ENCODE data around the gene ZNRF1. TPM values are rescaled to one million over a fixed set of nuclear protein-coding genes. Genes with fewer than 3 reads are reported as not detected.
A peak's percentile ranks its signal among the peaks of the same experiment; 100 is the strongest.

Gene ZNRF1
- total RNA-seq, 1 donor from 2014 or later, result 10.8 TPM

DNA sequence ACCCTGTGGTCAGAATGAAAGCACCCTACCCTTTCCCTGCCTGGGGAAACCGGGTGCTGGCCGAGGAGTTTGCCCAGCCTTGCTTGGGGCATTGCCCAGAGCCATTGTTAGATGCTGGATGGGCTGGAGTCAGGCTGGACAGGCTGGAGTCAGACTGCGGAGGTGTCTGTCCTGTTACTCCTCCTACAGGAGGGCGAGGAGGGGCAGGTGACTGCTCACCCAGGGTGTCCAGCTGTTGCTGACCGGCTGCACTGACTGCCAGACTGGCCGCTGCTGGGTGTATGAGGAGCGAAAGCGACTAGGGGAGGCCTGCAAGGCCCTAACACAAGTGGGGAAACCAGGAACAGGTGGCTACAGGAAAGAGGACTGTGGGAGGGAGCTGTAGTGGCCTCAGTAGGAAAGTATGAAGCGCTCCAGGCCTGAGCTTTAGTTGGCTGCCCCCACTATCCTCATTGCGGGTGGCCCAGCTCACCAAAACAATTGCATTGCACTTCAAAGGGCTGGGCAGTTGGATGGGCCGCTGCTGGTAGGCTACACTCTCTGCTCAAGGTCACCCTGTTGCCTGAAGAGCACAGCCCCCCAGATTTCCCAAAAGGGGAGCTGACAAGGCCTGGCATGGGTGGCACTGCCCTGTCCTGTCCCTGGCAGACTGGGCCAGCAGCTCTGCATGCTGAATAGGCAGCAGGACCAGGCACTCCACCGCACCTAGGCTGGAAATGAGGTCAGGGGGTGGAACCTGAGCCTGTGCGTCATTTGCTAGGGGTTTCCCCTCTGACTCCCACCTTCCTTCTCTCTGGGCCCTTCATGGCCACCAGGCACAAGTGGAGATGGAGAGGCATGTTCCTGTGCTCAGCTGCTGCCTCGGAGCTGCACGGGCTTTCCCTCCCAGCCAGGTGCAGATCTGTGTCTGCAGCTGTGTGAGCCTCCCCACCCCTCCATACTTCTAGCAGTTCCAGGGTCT is 99.4 kb downstream of the ZNRF1 start:
- DNase-seq (ENCODE audit: low read depth) (peak; percentile 47), FAIRE-seq (no peak)
- H3K36me3 ChIP-seq (ENCODE audit: control insufficient read depth, insufficient read depth, low read length), result no peaks in the 10 kb centered on the region

DNA sequence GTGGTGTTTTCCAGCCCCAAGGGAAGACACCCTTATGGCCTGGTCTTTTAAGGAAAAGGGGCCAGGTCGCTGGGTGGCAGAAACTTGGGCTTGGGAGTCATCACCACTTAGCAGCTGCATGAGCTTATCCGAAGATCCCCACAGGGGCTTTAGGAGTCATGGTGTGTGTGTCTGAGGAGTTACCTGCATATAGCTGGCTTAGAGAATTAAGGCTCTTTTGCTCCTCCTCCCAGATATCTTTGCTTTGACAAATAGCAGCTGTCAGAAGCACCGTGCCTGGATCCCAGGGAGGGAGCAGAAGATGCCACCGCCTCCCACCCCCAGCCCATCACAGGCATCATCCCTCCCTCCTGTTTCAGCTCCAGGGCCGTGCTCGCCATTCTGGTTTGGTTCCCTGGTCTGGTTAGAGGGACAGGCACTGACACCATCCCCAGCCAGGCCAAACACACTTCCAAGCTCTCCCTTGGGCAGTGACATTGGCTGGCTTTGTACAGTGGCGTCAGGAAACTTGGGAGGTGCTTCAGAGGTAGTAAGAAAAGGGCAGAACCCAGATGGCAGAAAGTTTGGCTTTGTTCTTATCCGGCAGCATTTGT is 100.3 kb downstream of the ZNRF1 start:
- Histone ChIP-seq H3K36me3 (ENCODE audit: control insufficient read depth, insufficient read depth, low read length) (no peaks in the 10 kb centered on the region), H3K4me3 (ENCODE audit: low read depth, low read length) (no peak overlapping the region), H3K27me3 (ENCODE audit: control insufficient read depth, insufficient read depth, low read length) (no peaks in the 10 kb centered on the region)
- FAIRE-seq, result no peak
- DNase-seq (ENCODE audit: low read depth), result no peak
- TF ChIP-seq CTCF (IDR thresholded peaks at IDR 0.05; ENCODE audit: insufficient read depth, low read length, severe bottlenecking), result no peak

More for the DNA sequence above, 99.4 kb downstream of the ZNRF1 start:
- TF ChIP-seq CTCF (IDR thresholded peaks at IDR 0.05; ENCODE audit: insufficient read depth, low read length, severe bottlenecking), result no peak
- H3K27me3 ChIP-seq (ENCODE audit: control insufficient read depth, insufficient read depth, low read length), result no peaks in the 10 kb centered on the region
- H3K4me3 ChIP-seq (ENCODE audit: low read depth, low read length), result no peak overlapping the region

GRCh38 chr16:75099738-75100602 is 101.1 kb downstream of the ZNRF1 start:
- DNase-seq (ENCODE audit: low read depth), result no peak
- Histone ChIP-seq H3K4me3 (ENCODE audit: low read depth, low read length) (no peak overlapping the region), H3K27me3 (ENCODE audit: control insufficient read depth, insufficient read depth, low read length) (no peaks in the 10 kb centered on the region), H3K36me3 (ENCODE audit: control insufficient read depth, insufficient read depth, low read length) (peaks cover 3% of the 10 kb centered on the region)
- no peak for TF ChIP-seq CTCF (IDR thresholded peaks at IDR 0.05; ENCODE audit: insufficient read depth, low read length, severe bottlenecking)
- FAIRE-seq, result peak; percentile 72

DNA sequence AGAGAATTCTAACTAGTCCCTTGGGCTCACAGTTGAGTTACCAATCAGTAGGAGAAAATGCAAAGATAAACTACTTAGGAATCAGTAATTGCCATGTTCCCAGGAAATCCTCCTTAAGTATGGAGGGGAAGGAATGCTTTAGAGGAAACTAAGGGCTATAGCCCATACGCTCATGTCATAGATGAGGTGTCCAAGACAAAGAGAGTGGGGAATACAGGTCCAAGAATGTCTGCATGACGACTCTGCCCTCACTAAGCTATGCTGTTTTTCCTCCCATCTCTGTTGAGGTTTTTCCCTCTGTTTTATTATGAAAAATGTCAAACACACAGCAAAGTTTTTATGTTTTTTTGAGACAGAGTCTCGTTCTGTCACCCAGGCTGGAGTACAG is 101.8 kb downstream of the ZNRF1 start:
- H3K36me3 ChIP-seq (ENCODE audit: control insufficient read depth, insufficient read depth, low read length), result peaks cover 6% of the 10 kb centered on the region
- no peak for DNase-seq (ENCODE audit: low read depth)
- FAIRE-seq, result no peak
- no peak overlapping the region for H3K4me3 ChIP-seq (ENCODE audit: low read depth, low read length)
- no peaks in the 10 kb centered on the region for H3K27me3 ChIP-seq (ENCODE audit: control insufficient read depth, insufficient read depth, low read length)
- TF ChIP-seq CTCF (IDR thresholded peaks at IDR 0.05; ENCODE audit: insufficient read depth, low read length, severe bottlenecking), result no peak

DNA sequence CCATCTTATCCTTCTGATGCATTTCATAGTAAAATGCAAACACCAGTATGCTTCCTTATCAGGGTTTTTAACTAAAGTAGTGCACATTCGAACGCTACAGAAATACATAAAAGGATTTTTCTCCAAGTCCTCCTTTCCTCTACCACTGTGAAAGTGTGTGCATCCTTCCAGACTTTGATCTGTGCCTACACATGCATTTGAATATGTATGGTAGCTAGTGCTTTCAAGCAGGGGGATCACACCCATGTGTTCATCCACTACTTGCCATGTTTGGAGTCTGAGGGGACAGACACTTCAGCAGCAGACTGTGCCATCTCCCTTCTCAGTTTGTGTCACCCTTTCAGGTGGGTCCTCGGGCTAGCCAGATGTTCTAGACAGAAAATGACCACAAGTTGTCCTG is 102.8 kb downstream of the ZNRF1 start:
- DNase-seq (ENCODE audit: low read depth) (no peak), FAIRE-seq (no peak)
- TF ChIP-seq CTCF (IDR thresholded peaks at IDR 0.05; ENCODE audit: insufficient read depth, low read length, severe bottlenecking), result no peak
- peaks cover 6% of the 10 kb centered on the region for H3K36me3 ChIP-seq (ENCODE audit: control insufficient read depth, insufficient read depth, low read length)
- H3K27me3 ChIP-seq (ENCODE audit: control insufficient read depth, insufficient read depth, low read length), result no peaks in the 10 kb centered on the region
- H3K4me3 ChIP-seq (ENCODE audit: low read depth, low read length), result no peak overlapping the region

All from bronchial epithelial cell (primary cell).